ENCODE data around the gene RGS19. TPM values are rescaled to one million over a fixed set of nuclear protein-coding genes. Genes with fewer than 3 reads are reported as not detected.

The RGS19 gene
- total and polyA plus RNA-seq, 2 of the 8 experiments (the other 6 are each of a cell fraction or from before 2014, with no cell fraction given), result 12.7 to 16.8 TPM

- Histone ChIP-seq H4K5ac (ENCODE audit: insufficient read length, low read depth, low read length) (no peak overlapping the region), H2BK120ac (replicated peaks; ENCODE audit: low read depth, low read length) (no peak overlapping the region), H3K4me2 (ENCODE audit: insufficient read depth in 1 of 2, low read depth in 2 of 2, low read length in 2 of 2) (peak overlapping the region; percentile 60 to 83), H3K4ac (replicated peaks; ENCODE audit: insufficient read length, low read depth, low read length) (no peak overlapping the region), H3K27ac (ENCODE audit: low read depth, low read length) (no peak overlapping the region), H4K20me1 (replicated peaks in 1 of 2; ENCODE audit: control insufficient read depth in 1 of 2, insufficient read depth in 2 of 2, low read length in 2 of 2) (peaks cover 2 to 6% of the 10 kb centered on the region in 2 experiments), H2AFZ (ENCODE audit: low read length) (no peak overlapping the region), H2BK5ac (ENCODE audit: low read depth, low read length) (no peak overlapping the region; the same call in 1 of the 2 replicates), H3K9me3 (ENCODE audit: insufficient read depth in 2 of 2, low read depth in 1 of 2, low read length in 1 of 2) (no peaks in the 10 kb centered on the region), H2BK12ac (ENCODE audit: low read depth, low read length) (no peak overlapping the region), H3K36me3 (ENCODE audit: control insufficient read depth in 2 of 4, insufficient read depth in 4 of 4, low read length in 3 of 4) (no peaks in the 10 kb centered on the region), H3K79me1 (ENCODE audit: low read depth, low read length) (no peaks in the 10 kb centered on the region), H2BK20ac (ENCODE audit: low read length) (no peak overlapping the region), H3K18ac (ENCODE audit: extremely low read depth, low read length) (no peak overlapping the region), H3K23me2 (ENCODE audit: low read depth, low read length) (peaks cover 2% of the 10 kb centered on the region; the same call in 1 of the 2 replicates), H4K8ac (ENCODE audit: extremely low read depth, insufficient read depth, low read length) (no peak overlapping the region), H3K56ac (replicated peaks; ENCODE audit: insufficient read length, low read depth, low read length) (no peak overlapping the region), H2BK15ac (ENCODE audit: low read length) (peak overlapping the region; percentile 29; the same call in 1 of the 2 replicates), H3K27me3 (replicated peaks in 1 of 4; ENCODE audit: control insufficient read depth in 3 of 4, extremely low read depth in 1 of 4, insufficient read depth in 3 of 4, low read length in 3 of 4) (no peaks in the 10 kb centered on the region; a peak in 2 of 7 replicates), H3K79me2 (ENCODE audit: control insufficient read depth in 1 of 2, insufficient read depth in 2 of 2, low read length in 2 of 2) (no peaks in the 10 kb centered on the region), H4K91ac (replicated peaks; ENCODE audit: insufficient read length, low read length) (no peak overlapping the region), H3K4me1 (replicated peaks in 1 of 4; ENCODE audit: control insufficient read depth in 3 of 4, insufficient read depth in 4 of 4, low read length in 3 of 4) (peaks cover 3 to 15% (median 9%) of the 10 kb centered on the region in 4 experiments), H2AK5ac (ENCODE audit: low read depth, low read length) (no peak overlapping the region), H3K23ac (ENCODE audit: insufficient read length) (no peak overlapping the region), H3K4me3 (ENCODE audit: extremely low read depth in 1 of 4, insufficient read depth in 2 of 4, low read depth in 3 of 4, low read length in 4 of 4) (peak overlapping the region; percentile 66 to 81 (median 72); a peak in 6 of 8 replicates), H3K9ac (replicated peaks in 1 of 4; ENCODE audit: extremely low read depth in 1 of 4, low read depth in 3 of 4, low read length in 3 of 4) (no peak overlapping the region), H3K14ac (ENCODE audit: insufficient read length) (no peak overlapping the region)
- CTCF ChIA-PET (ENCODE audit: partially characterized antibody), result interaction anchor here (0.7 to 1.6 kb wide), 5 partner anchors 10 to 89 kb away, joined by 3 to 5 read pairs (median 4); no protein-coding TSS in a partner anchor
- WGBS, 2 experiments (ENCODE audit: extremely low coverage in 1 of 2, insufficient coverage in 1 of 2, insufficient read length in 1 of 2, insufficient replicate concordance in 2 of 2, low coverage in 1 of 2, low lambda C conversion rate in 2 of 2, missing lambda C conversion rate in 1 of 2), result 71% methylated on average over 12 of the region's 12 CpGs; no CpG with 5 or more reads in 1 of the 2 experiments
- DNase-seq (ENCODE audit: low read depth in 1 of 2, low spot score in 2 of 2) (no peak), FAIRE-seq (no peak)
- POLR2A ChIA-PET (ENCODE audit: partially characterized antibody), result interaction anchor here (4.5 kb wide), 1 partner anchor 14 kb away, joined by 27 read pairs; the partner anchor contains the start of genes OPRL1 and RGS19
- no peak for TF ChIP-seq CREB1 (IDR thresholded peaks at IDR 0.05)
- TF ChIP-seq CBX8 (IDR thresholded peaks at IDR 0.05; ENCODE audit: borderline replicate concordance, low read depth, low read length), result no peak
- no peak for TF ChIP-seq GTF2F1 (IDR thresholded peaks at IDR 0.05; ENCODE audit: borderline replicate concordance, low read depth, low read length)
- TF ChIP-seq, protein P1, sequence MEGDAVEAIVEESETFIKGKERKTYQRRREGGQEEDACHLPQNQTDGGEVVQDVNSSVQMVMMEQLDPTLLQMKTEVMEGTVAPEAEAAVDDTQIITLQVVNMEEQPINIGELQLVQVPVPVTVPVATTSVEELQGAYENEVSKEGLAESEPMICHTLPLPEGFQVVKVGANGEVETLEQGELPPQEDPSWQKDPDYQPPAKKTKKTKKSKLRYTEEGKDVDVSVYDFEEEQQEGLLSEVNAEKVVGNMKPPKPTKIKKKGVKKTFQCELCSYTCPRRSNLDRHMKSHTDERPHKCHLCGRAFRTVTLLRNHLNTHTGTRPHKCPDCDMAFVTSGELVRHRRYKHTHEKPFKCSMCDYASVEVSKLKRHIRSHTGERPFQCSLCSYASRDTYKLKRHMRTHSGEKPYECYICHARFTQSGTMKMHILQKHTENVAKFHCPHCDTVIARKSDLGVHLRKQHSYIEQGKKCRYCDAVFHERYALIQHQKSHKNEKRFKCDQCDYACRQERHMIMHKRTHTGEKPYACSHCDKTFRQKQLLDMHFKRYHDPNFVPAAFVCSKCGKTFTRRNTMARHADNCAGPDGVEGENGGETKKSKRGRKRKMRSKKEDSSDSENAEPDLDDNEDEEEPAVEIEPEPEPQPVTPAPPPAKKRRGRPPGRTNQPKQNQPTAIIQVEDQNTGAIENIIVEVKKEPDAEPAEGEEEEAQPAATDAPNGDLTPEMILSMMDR (IDR thresholded peaks at IDR 0.05; ENCODE audit: control extremely low read depth in 1 of 3, insufficient read depth in 1 of 3, low read depth in 1 of 3, low read length in 3 of 3), result no peak
Observed at GRCh38 chr20:64064145-64064698, 15.1 kb downstream of the RGS19 start.
